Muscle layer of duodenum (tissue), 2 donors: ENCODE measurements around the gene KANSL1.
"Not testable (repeated sequence)": the region's sequence is repeated elsewhere in the genome, so short reads cannot be mapped to it uniquely, and the experiment has no call there.

Source experiments
- H3K27ac ChIP-seq: one replicate; pipeline ENCODE4 v1.7.0; 2013; ENCODE audit warnings: mild to moderate bottlenecking, low read length
- H3K27me3 ChIP-seq: one replicate; pipeline ENCODE4 v1.7.0; 2013; ENCODE audit warnings: low read depth, mild to moderate bottlenecking, control low read depth, low read length
- H3K36me3 ChIP-seq, 2 donors: one replicate each; pipeline ENCODE4 v1.7.0; 2013; ENCODE audit warnings: low read length in 2 of 2, control low read depth in 1 of 2, mild to moderate bottlenecking in 1 of 2; ENCODE audit not compliant: insufficient read depth in 2 of 2, control insufficient read depth in 1 of 2
- H3K4me1 ChIP-seq, 2 donors: one replicate each; pipeline ENCODE4 v1.7.0; 2013; ENCODE audit warnings: low read length in 2 of 2, mild to moderate bottlenecking in 2 of 2, control low read depth in 1 of 2, moderate library complexity in 1 of 2; ENCODE audit not compliant: insufficient read depth in 2 of 2, control insufficient read depth in 1 of 2
- H3K4me3 ChIP-seq, 2 donors: one replicate each; pipeline ENCODE4 v1.7.0; 2013; ENCODE audit warnings: low read length in 2 of 2, low read depth in 1 of 2, mild to moderate bottlenecking in 1 of 2
- H3K9me3 ChIP-seq, 2 donors: one replicate each; pipeline ENCODE4 v1.7.0; 2013; ENCODE audit warnings: low read length in 2 of 2, control low read depth in 1 of 2, mild to moderate bottlenecking in 1 of 2; ENCODE audit not compliant: control insufficient read depth in 1 of 2
- donor health status: healthy.

Gene KANSL1

DNA sequence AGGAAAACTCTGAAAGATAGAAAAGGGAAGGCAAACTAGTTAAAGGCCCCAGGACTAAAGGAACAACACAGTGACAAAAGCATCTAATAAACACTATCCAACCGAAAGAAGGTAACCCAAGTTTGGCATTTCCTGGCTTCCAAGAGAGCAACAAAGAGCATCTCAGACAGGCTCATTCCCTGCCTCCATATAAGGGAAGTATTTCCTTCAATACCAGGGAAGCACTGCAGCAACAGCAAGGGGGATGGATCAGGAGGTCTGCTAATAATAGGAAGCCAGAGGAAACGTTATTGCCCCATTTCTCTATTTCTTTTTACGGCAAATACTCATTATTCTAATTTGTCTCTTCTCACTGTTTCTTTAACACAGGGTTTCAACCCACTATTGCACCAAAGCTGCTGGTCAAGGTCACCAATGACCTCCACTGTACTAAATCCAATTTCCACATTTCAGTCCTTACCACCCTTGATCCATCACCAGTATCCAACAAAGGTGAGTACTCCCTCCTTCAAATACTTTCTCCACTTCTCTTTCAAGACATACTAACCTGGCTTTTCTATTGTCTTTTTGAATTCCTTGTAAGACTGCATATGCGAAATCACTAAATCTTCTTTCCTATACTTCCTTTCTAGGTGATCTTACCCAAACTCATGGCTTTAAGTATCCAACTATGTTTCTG lies 86.1 kb downstream of the KANSL1 start:
- Histone ChIP-seq H3K27me3 (no peaks in the 10 kb centered on the region), H3K36me3 (no peaks in the 10 kb centered on the region), H3K27ac (no peak overlapping the region), H3K4me3 (no peak overlapping the region), H3K9me3 (no peaks in the 10 kb centered on the region), H3K4me1 (peaks cover 15 to 68% of the 10 kb centered on the region in 2 donors)

GRCh38 chr17:46102806-46103205 lies 90.4 kb downstream of the KANSL1 start:
- H3K27me3 ChIP-seq, H3K4me3 ChIP-seq, H3K9me3 ChIP-seq, H3K27ac ChIP-seq, H3K36me3 ChIP-seq: not testable (repeated sequence)
- H3K4me1 ChIP-seq, result peaks cover 0 to 53% of the 10 kb centered on the region in 2 donors

DNA sequence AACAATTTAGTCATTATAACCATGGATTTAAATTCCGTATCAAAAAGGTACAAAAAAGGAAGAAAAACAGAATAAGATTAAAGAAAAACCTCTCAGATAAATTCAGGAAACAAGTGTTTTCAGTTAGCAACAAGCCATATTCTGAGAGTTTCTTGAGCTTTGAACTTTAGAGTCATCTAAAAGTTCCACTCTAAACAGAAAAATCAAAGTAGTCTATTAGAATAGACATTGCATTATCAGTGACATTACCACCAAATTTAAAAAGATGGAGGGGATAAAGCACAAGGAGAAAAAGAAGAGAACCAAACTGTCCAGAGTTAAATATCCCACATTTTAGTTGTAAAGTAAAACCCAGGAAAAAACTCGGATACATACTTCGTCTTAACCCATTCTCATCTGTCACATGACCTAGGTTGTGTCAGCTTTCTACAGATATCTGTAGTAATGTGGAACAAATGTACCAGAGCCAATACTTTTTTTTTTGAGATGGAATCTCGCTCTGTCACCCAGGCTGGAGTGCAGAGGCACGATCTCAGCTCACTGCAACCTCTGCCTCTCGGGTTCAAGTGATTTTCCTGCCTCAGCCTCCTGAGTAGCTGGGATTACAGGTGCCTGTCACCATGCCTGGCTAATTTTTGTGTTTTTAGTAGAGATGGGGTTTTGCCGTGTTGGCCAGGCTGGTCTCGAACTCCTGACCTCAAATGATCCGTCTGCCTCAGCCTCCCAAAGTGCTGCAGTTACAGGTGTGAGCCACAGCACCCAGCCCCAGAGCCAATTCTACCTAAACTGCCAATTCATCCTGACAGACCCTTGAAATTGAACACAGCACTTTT lies 91.2 kb downstream of the KANSL1 start:
- H3K36me3 ChIP-seq, H3K4me3 ChIP-seq, H3K9me3 ChIP-seq, H3K27ac ChIP-seq, H3K27me3 ChIP-seq: not testable (repeated sequence)
- peaks cover 0 to 45% of the 10 kb centered on the region in 2 donors for H3K4me1 ChIP-seq

DNA sequence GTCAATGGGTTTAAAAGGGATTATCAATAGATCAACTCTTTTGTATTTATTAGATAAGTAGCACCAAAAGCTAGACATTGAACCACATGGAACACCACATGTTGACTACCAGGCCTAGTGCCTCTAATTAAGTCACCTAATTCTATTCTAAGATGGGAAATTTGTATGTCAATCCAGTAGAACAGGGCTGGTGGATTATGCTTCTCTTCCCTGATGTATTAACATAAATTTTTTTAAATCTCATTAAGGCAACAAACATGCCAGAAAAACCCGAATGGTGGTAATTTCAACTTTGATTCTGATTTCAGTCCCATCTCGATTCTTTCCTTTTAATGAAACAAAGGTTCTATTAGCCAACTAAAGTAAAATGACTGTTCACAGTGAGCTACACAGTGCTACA lies 92.6 kb downstream of the KANSL1 start:
- H3K27me3 ChIP-seq, result no peaks in the 10 kb centered on the region
- no peaks in the 10 kb centered on the region for H3K9me3 ChIP-seq
- H3K27ac ChIP-seq, result no peak overlapping the region
- no peak overlapping the region for H3K4me3 ChIP-seq
- no peaks in the 10 kb centered on the region for H3K36me3 ChIP-seq
- peaks cover 0 to 37% of the 10 kb centered on the region in 2 donors for H3K4me1 ChIP-seq

- H3K4me3 ChIP-seq, result no peak overlapping the region
- no peaks in the 10 kb centered on the region for H3K27me3 ChIP-seq
- H3K4me1 ChIP-seq, result peaks cover 0 to 35% of the 10 kb centered on the region in 2 donors
- H3K27ac ChIP-seq, result no peak overlapping the region
- H3K9me3 ChIP-seq, result no peaks in the 10 kb centered on the region
- no peaks in the 10 kb centered on the region for H3K36me3 ChIP-seq
Measured at GRCh38 chr17:46099865-46100264, 93.4 kb downstream of the KANSL1 start.

- no peak overlapping the region for H3K4me3 ChIP-seq
- H3K27ac ChIP-seq, result no peak overlapping the region
- H3K27me3 ChIP-seq, result no peaks in the 10 kb centered on the region
- H3K4me1 ChIP-seq, result peaks cover 0 to 24% of the 10 kb centered on the region in 2 donors
- H3K9me3 ChIP-seq, result no peaks in the 10 kb centered on the region
- H3K36me3 ChIP-seq, result peaks cover 0 to 3% of the 10 kb centered on the region in 2 donors
Measured at GRCh38 chr17:46097497-46097896, 95.7 kb downstream of the KANSL1 start.

- Histone ChIP-seq H3K27ac (no peak overlapping the region), H3K4me1 (peaks cover 0 to 21% of the 10 kb centered on the region in 2 donors), H3K9me3 (no peaks in the 10 kb centered on the region), H3K36me3 (peaks cover 0 to 11% of the 10 kb centered on the region in 2 donors), H3K4me3 (no peak overlapping the region), H3K27me3 (no peaks in the 10 kb centered on the region)
Measured at GRCh38 chr17:46092991-46093390, 100.2 kb downstream of the KANSL1 start.

- Histone ChIP-seq H3K4me1 (peaks cover 0 to 24% of the 10 kb centered on the region in 2 donors), H3K27ac (no peak overlapping the region), H3K9me3 (no peaks in the 10 kb centered on the region), H3K27me3 (no peaks in the 10 kb centered on the region), H3K36me3 (peaks cover 0 to 11% of the 10 kb centered on the region in 2 donors), H3K4me3 (no peak overlapping the region)
Measured at GRCh38 chr17:46090871-46091270, 102.4 kb downstream of the KANSL1 start.

GRCh38 chr17:46089389-46089965 lies 103.8 kb downstream of the KANSL1 start:
- Histone ChIP-seq H3K9me3 (no peaks in the 10 kb centered on the region), H3K4me1 (peaks cover 0 to 28% of the 10 kb centered on the region in 2 donors), H3K27me3 (no peaks in the 10 kb centered on the region), H3K27ac (no peak overlapping the region), H3K4me3 (no peak overlapping the region), H3K36me3 (peaks cover 0 to 11% of the 10 kb centered on the region in 2 donors)

GRCh38 chr17:46088595-46088994 lies 104.6 kb downstream of the KANSL1 start:
- Histone ChIP-seq H3K4me3 (no peak overlapping the region), H3K27ac (no peak overlapping the region), H3K9me3 (no peaks in the 10 kb centered on the region), H3K27me3 (no peaks in the 10 kb centered on the region), H3K4me1 (peaks cover 0 to 28% of the 10 kb centered on the region in 2 donors), H3K36me3 (peaks cover 0 to 8% of the 10 kb centered on the region in 2 donors)

DNA sequence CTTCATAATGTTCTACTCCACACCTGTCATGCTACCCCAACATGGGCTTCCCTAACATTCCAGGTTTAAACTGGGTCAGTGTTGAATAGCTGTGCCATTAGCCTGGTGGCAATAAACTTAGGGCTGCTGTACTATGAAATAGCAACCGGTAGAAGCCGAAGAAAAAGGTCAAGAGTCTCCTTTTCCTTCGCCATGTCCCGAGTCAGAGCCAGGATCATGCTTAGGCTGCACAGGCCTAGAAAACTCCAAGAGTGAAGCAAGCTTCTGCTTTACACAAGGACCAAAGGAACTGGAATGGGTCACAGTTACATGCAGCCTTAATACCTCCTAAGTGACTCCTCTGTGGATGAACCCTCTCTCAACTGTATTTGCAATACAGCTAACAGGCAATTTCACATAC lies 105.4 kb downstream of the KANSL1 start:
- H3K36me3 ChIP-seq, H3K9me3 ChIP-seq, H3K27ac ChIP-seq, H3K27me3 ChIP-seq, H3K4me3 ChIP-seq: not testable (repeated sequence)
- H3K4me1 ChIP-seq, result peaks cover 0 to 36% of the 10 kb centered on the region in 2 donors
